Spleen (tissue), 11 donors: ENCODE measurements around the gene EPHA6. TPM values are rescaled to one million over a fixed set of nuclear protein-coding genes. Genes with fewer than 3 reads are reported as not detected.

Experiments
- DNase-seq: peaks from one replicate; pipeline ENCODE4 v3.0.0-alpha.2; 2020
- H3K27ac ChIP-seq, 8 donors: fragments of 200-600 bp; sonication (generic) in 7 of 8; 1 replicate in 4 of 8; 2 replicates in 4 of 8; pipeline versions ENCODE4 v1.5.0 to v1.8.0; 2016 to 2021; ENCODE audit warnings: inconsistent platforms in 4 of 8, mild to moderate bottlenecking in 4 of 8, moderate library complexity in 1 of 8
- H3K27me3 ChIP-seq, 7 donors: fragments of 200-600 bp; sonication (generic) in 6 of 7; replicated peaks in 1 of 7; 1 replicate in 4 of 7; 2 replicates in 3 of 7; pipeline versions ENCODE4 v1.5.0 to v1.8.0; 2016 to 2021; ENCODE audit warnings: inconsistent platforms in 3 of 7, mild to moderate bottlenecking in 1 of 7
- H3K36me3 ChIP-seq, 6 donors: fragments of 200-600 bp; sonication (generic) in 5 of 6; 1 replicate in 4 of 6; 2 replicates in 2 of 6; pipeline versions ENCODE4 v1.5.0 to v1.8.0; 2016 to 2021; ENCODE audit warnings: inconsistent platforms in 2 of 6
- H3K4me1 ChIP-seq, 6 donors: fragments of 200-600 bp; sonication (generic) in 5 of 6; 1 replicate in 3 of 6; 2 replicates in 3 of 6; pipeline versions ENCODE4 v1.5.0 to v1.8.0; 2016 to 2021; ENCODE audit warnings: inconsistent platforms in 3 of 6
- H3K4me3 ChIP-seq, 8 donors: fragments of 200-600 bp; sonication (generic) in 7 of 8; 1 replicate in 4 of 8; 2 replicates in 4 of 8; pipeline versions ENCODE4 v1.5.0 to v1.8.0; 2016 to 2021; ENCODE audit warnings: inconsistent platforms in 4 of 8, mild to moderate bottlenecking in 4 of 8, moderate library complexity in 2 of 8
- H3K9me3 ChIP-seq, 8 donors: fragments of 200-600 bp; sonication (generic) in 7 of 8; 1 replicate in 4 of 8; 2 replicates in 4 of 8; pipeline versions ENCODE4 v1.5.0 to v1.8.0; 2016 to 2021; ENCODE audit warnings: inconsistent platforms in 4 of 8
- POLR2A ChIP-seq, 3 donors: fragments of 450-650 bp; IDR thresholded peaks; one replicate each; pipeline ENCODE4 v1.5.1; 2017; ENCODE audit warnings: antibody characterized with exemption in 3 of 3, mild to moderate bottlenecking in 1 of 3
- POLR2AphosphoS5 ChIP-seq, 3 donors: sonication (generic); formaldehyde crosslinking; IDR thresholded peaks; one replicate each; pipeline ENCODE4 v1.5.1; 2017; ENCODE audit warnings: antibody characterized with exemption in 3 of 3
- WGBS, 5 donors: extraction: QIAGEN DNeasy Blood & Tissue Kit in 3 of 5; methylation state at CpG; one replicate each; pipeline versions ENCODE4 v1.1.5 to v1.1.7; 2013 to 2018; 5-methylcytosine and 5-hydroxymethylcytosine counted together
- intact Hi-C: fragments of 100-400 bp; cut with DNase I; formaldehyde crosslinking; loops from one replicate; pipeline ENCODE4 v1.15.0; 2023; ENCODE audit warnings: low total_unique reads
- polyA plus RNA-seq, 3 donors: library from polyadenylated mRNA; stranded (reverse); fragments of 200-250 nt; gene quantifications; one replicate each; pipeline ENCODE4 v1.2.1, GENCODE V29; 2013
- total RNA-seq, 7 donors: library from RNA; depleted of rRNA in 3 of 7; stranded (reverse); fragments of >200 nt in 3 of 7; fragmentation: NEBNext Ultra II Directional in 4 of 7; extraction: Animal tissue kit (Norgen Biotek cat#: 25700) in 4 of 7; gene quantifications; one replicate each; pipeline versions ENCODE4 v1.1.0 to v1.2.1, GENCODE V29; 2016 to 2021
- TF ChIP-seq, protein P1 (sequence below), 11 experiments: fragments of 200-600 bp in 7 of 11; fragments of 450-650 bp in 4 of 11; sonication (generic) in 4 of 11; IDR thresholded peaks in 8 of 11; conservative IDR thresholded peaks in 3 of 11; 1 replicate in 7 of 11; 2 replicates in 4 of 11; pipeline versions ENCODE4 v1.4.0 to v1.8.0; 2016 to 2021; ENCODE audit warnings: antibody characterized with exemption in 11 of 11, inconsistent platforms in 4 of 11, mild to moderate bottlenecking in 1 of 11
- donor health status: healthy with polysubstance abuse.
- donor health status: DM: no; HTN: no; CAD: no; lungs with moderate emphysema.
- donor health status: DM: no; HTN: no; CAD: no.
- donor health status: Bipolar disorder and iron deficiency.
- donor health status: healthy.
- donor health status: DM: no; HTN: no; CAD: no.
- donor health status: DM: yes; HTN: yes; CAD: no.

Gene EPHA6
- total and polyA plus RNA-seq, 10 donors, result 0.44 TPM; not detected in 9

DNA sequence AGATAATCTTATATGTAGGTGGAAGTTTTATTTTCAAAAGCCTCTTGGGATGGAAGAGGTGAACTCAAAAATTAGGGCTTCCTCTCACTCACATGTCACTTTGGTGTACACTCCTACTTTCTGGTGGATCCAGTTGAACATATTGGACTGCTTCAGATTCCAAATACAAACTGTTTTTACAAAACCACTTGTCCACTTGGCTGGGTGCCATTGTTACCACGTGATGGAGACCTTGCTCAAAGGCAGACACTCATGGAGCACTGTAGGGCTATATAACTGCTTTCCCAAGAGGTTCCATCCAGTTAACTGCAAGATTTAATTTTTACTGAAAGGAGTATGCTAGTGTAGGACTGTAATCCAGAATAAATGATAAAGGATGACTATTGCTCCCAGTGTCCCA lies 307.0 kb downstream of the EPHA6 start:
- no peaks in the 10 kb centered on the region for H3K27me3 ChIP-seq
- 11 to 30% (median 27%) methylated on average over 1 of the region's 1 CpG for WGBS, 5 donors

DNA sequence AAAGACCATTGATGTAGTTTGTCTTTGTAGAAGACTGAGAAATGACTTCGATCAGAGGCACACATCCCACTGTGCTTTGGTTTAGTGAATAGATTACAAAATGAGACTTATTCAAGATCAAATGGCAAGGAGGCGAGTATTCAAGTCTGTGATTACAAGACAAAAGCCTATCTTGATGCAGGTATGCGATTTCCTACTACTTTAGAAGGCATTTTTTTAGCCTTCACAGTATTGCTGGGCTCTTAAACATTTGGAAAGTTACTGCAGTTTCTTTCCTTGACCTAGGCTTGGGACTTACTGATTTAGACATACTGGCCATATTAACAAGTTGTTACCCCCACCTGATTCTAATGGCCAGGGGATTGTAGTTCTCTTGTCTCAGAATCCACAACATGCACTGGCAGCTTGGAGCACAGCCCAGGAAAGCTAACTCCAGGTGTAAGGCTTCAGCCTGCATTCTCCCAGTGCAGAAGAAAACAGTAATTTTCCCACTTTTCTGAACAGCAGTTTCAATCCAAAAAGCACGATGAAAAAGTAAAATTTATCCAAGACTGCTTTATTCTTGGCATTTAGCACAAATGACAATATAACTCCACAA lies 311.6 kb downstream of the EPHA6 start:
- no peaks in the 10 kb centered on the region for H3K9me3 ChIP-seq
- no peak overlapping the region for H3K27ac ChIP-seq
- 43 to 50% (median 46%) methylated on average over 4 of the region's 4 CpGs for WGBS, 5 donors
- no peak for TF ChIP-seq POLR2A (IDR thresholded peaks at IDR 0.05)
- TF ChIP-seq, protein P1, sequence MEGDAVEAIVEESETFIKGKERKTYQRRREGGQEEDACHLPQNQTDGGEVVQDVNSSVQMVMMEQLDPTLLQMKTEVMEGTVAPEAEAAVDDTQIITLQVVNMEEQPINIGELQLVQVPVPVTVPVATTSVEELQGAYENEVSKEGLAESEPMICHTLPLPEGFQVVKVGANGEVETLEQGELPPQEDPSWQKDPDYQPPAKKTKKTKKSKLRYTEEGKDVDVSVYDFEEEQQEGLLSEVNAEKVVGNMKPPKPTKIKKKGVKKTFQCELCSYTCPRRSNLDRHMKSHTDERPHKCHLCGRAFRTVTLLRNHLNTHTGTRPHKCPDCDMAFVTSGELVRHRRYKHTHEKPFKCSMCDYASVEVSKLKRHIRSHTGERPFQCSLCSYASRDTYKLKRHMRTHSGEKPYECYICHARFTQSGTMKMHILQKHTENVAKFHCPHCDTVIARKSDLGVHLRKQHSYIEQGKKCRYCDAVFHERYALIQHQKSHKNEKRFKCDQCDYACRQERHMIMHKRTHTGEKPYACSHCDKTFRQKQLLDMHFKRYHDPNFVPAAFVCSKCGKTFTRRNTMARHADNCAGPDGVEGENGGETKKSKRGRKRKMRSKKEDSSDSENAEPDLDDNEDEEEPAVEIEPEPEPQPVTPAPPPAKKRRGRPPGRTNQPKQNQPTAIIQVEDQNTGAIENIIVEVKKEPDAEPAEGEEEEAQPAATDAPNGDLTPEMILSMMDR (IDR thresholded peaks at IDR 0.05 in 8 of 11, conservative IDR thresholded peaks at IDR 0.05 in 3 of 11), result no peak
- no peak for TF ChIP-seq POLR2AphosphoS5 (IDR thresholded peaks at IDR 0.05)
- H3K27me3 ChIP-seq, result no peaks in the 10 kb centered on the region
- no peaks in the 10 kb centered on the region for H3K36me3 ChIP-seq
- no peaks in the 10 kb centered on the region for H3K4me1 ChIP-seq
- no peak overlapping the region for H3K4me3 ChIP-seq
- DNase-seq, result no peak
- intact Hi-C loops, result no loop called here

More for the DNA sequence above, 307.0 kb downstream of the EPHA6 start:
- Histone ChIP-seq H3K36me3 (no peaks in the 10 kb centered on the region), H3K4me1 (no peaks in the 10 kb centered on the region), H3K4me3 (no peak overlapping the region), H3K9me3 (no peaks in the 10 kb centered on the region), H3K27ac (no peak overlapping the region)
- DNase-seq, result no peak
- intact Hi-C loops, result no loop called here
- no peak for TF ChIP-seq POLR2A (IDR thresholded peaks at IDR 0.05)
- no peak for TF ChIP-seq POLR2AphosphoS5 (IDR thresholded peaks at IDR 0.05)
- TF ChIP-seq, protein P1 (IDR thresholded peaks at IDR 0.05 in 8 of 11, conservative IDR thresholded peaks at IDR 0.05 in 3 of 11), result no peak

- Histone ChIP-seq H3K27ac (no peak overlapping the region), H3K36me3 (no peaks in the 10 kb centered on the region), H3K4me3 (no peak overlapping the region), H3K27me3 (no peaks in the 10 kb centered on the region), H3K4me1 (no peaks in the 10 kb centered on the region), H3K9me3 (no peaks in the 10 kb centered on the region)
- intact Hi-C loops, result no loop called here
- 76 to 95% (median 77%) methylated on average over 1 of the region's 1 CpG for WGBS, 5 donors
- TF ChIP-seq POLR2A (IDR thresholded peaks at IDR 0.05) (no peak), POLR2AphosphoS5 (IDR thresholded peaks at IDR 0.05) (no peak)
- TF ChIP-seq, protein P1 (IDR thresholded peaks at IDR 0.05 in 8 of 11, conservative IDR thresholded peaks at IDR 0.05 in 3 of 11), result no peak
- no peak for DNase-seq
Observed at GRCh38 chr3:97131476-97131875, 317.1 kb downstream of the EPHA6 start.

DNA sequence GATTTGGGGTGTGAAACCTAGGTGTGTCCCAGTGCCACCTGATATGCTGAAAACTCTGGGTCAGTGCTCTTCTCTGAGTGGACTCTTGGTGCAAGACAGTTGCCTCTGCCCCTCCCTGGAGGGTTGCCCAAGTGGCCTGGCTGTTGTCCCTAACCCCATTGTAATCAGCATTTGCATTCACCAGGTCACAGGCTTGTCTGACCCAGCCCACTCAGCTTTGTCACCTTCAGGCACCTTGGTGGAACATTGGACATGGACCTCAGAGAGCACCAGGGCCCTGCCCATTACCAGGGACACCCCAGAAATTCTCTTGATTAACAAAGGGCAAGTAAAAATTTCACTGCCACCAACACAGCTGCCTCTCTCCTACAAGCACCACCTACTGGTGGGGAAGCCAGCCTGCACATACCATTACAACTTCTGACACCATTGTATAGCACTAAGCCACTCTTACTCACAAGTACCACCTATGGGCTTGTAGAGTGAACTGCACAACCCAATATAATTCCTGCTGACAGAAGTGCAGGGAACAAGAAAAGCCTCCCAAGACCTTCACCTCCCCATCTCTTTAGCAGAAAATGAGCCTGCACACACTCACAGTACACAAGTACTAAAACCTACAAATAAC lies 324.6 kb downstream of the EPHA6 start:
- intact Hi-C loops, result no loop called here
- no peaks in the 10 kb centered on the region for H3K36me3 ChIP-seq
- H3K27ac ChIP-seq, result no peak overlapping the region
- no peaks in the 10 kb centered on the region for H3K4me1 ChIP-seq
- H3K27me3 ChIP-seq, result no peaks in the 10 kb centered on the region
- DNase-seq, result no peak
- H3K9me3 ChIP-seq, result peaks cover 0 to 48% (median 37%) of the 10 kb centered on the region in 8 donors
- H3K4me3 ChIP-seq, result no peak overlapping the region
- no peak for TF ChIP-seq POLR2AphosphoS5 (IDR thresholded peaks at IDR 0.05)
- TF ChIP-seq POLR2A (IDR thresholded peaks at IDR 0.05), result no peak
- TF ChIP-seq, protein P1 (IDR thresholded peaks at IDR 0.05 in 8 of 11, conservative IDR thresholded peaks at IDR 0.05 in 3 of 11), result no peak
